ENCODE results near the gene TTBK1.

DNA sequence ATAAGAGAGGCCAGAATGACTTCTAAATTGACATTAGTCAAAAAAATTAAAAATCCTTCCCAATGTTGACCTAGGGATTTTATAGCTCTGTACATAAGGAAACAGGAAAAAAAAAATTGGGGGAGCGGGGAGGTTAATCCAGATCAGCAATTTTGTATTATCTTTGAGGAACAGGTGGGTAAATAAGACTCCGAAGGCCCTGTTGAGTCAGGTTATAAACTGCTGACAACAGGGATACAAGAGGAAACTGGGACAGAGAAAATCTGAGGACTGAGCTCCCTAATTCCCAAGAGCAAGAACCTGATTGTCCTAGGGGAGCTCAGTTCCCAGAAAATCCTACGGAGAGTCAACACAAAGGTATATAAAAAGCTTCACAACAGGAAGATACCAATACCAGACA, 92.2 kb downstream of the TTBK1 start:
- TF ChIP-seq, protein P1, sequence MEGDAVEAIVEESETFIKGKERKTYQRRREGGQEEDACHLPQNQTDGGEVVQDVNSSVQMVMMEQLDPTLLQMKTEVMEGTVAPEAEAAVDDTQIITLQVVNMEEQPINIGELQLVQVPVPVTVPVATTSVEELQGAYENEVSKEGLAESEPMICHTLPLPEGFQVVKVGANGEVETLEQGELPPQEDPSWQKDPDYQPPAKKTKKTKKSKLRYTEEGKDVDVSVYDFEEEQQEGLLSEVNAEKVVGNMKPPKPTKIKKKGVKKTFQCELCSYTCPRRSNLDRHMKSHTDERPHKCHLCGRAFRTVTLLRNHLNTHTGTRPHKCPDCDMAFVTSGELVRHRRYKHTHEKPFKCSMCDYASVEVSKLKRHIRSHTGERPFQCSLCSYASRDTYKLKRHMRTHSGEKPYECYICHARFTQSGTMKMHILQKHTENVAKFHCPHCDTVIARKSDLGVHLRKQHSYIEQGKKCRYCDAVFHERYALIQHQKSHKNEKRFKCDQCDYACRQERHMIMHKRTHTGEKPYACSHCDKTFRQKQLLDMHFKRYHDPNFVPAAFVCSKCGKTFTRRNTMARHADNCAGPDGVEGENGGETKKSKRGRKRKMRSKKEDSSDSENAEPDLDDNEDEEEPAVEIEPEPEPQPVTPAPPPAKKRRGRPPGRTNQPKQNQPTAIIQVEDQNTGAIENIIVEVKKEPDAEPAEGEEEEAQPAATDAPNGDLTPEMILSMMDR (IDR thresholded peaks at IDR 0.05) = no peak
- TF ChIP-seq EP300 (IDR thresholded peaks at IDR 0.05) (no peak), POLR2A (IDR thresholded peaks at IDR 0.05) (no peak)
